IMR-90 (cell line): Measurements from ENCODE around the gene MMEL1. TPM values are rescaled to one million over a fixed set of nuclear protein-coding genes. Genes with fewer than 3 reads are reported as not detected.
A peak's percentile ranks its signal among the peaks of the same experiment; 100 is the strongest.

Experiments
- ATAC-seq: fragments of 200-7000 bp; cut with Tn5 transposase; 2 replicates; pipeline ENCODE4 v1.9.1; 2020; ENCODE audit warnings: low read depth, mild to moderate bottlenecking, moderate library complexity
- BruUV-seq: library from RNA; stranded (reverse); fragments of 400-500 nt; replicated peaks from 2 replicates; lab custom pipeline; 2021; lab: Mats Ljungman, UMichigan
- CTCF ChIA-PET: fragments of 300-600 bp; formaldehyde crosslinking; extraction: SDS; loops from one replicate; lab custom pipeline; 2021; ENCODE audit warnings: antibody characterized with exemption; lab: Yijun Ruan, JAX
- POLR2A ChIA-PET: fragments of 300-600 bp; sonication (Branson Sonifier 250); formaldehyde crosslinking; loops from one replicate; lab custom pipeline; 2022; ENCODE audit warnings: antibody characterized with exemption; ENCODE audit not compliant: unreplicated experiment; lab: Charles Lee
- DNase-seq: peaks from one replicate; pipeline ENCODE4 v3.0.0; 2013
- H2AFZ ChIP-seq: replicated peaks from 2 replicates; pipeline ENCODE3; 2013; ENCODE audit warnings: low read length, mild to moderate bottlenecking; ENCODE audit not compliant: poor library complexity
- H2AK5ac ChIP-seq: 2 replicates; pipeline ENCODE4 v1.6.1; 2013; ENCODE audit warnings: low read depth, low read length, inconsistent platforms
- H2AK9ac ChIP-seq: replicated peaks from 2 replicates; pipeline ENCODE3; 2013; ENCODE audit warnings: mild to moderate bottlenecking, low read depth, low read length, moderate library complexity; ENCODE audit not compliant: poor library complexity
- H2BK120ac ChIP-seq: 2 replicates; pipeline ENCODE4 v1.6.1; 2013; ENCODE audit warnings: low read depth, low read length, inconsistent platforms
- H2BK15ac ChIP-seq: 3 replicates; pipeline ENCODE4 v1.6.1; 2013; ENCODE audit warnings: low read depth, low read length, inconsistent platforms
- H2BK20ac ChIP-seq: 2 replicates; pipeline ENCODE4 v1.6.1; 2013; ENCODE audit warnings: low read depth, mild to moderate bottlenecking, inconsistent platforms, low read length, moderate library complexity
- H2BK5ac ChIP-seq: 2 replicates; pipeline ENCODE4 v1.6.1; 2013; ENCODE audit warnings: mild to moderate bottlenecking, low read depth, low read length, inconsistent platforms; ENCODE audit not compliant: poor library complexity, severe bottlenecking
- H3K14ac ChIP-seq: replicated peaks from 2 replicates; pipeline ENCODE4 v1.6.1; 2013; ENCODE audit warnings: low read depth, low read length, inconsistent platforms
- H3K18ac ChIP-seq: 2 replicates; pipeline ENCODE4 v1.6.1; 2013; ENCODE audit warnings: low read depth, low read length, control low read depth
- H3K23ac ChIP-seq: 2 replicates; pipeline ENCODE4 v1.6.1; 2013; ENCODE audit warnings: low read depth, low read length, inconsistent platforms
- H3K27ac ChIP-seq: 2 replicates; pipeline ENCODE4 v1.5.1; 2013; ENCODE audit warnings: mild to moderate bottlenecking, control low read depth, low read length; ENCODE audit not compliant: insufficient read depth
- H3K27me3 ChIP-seq: 2 replicates; pipeline ENCODE4 v1.6.1; 2013; ENCODE audit warnings: low read length; ENCODE audit not compliant: control insufficient read depth, insufficient read depth
- H3K36me3 ChIP-seq: 2 replicates; pipeline ENCODE4 v1.6.1; 2013; ENCODE audit warnings: low read length, mixed read lengths; ENCODE audit not compliant: control insufficient read depth, insufficient read depth
- H3K4ac ChIP-seq: 2 replicates; pipeline ENCODE4 v1.6.1; 2013; ENCODE audit warnings: low read depth, low read length, inconsistent platforms
- H3K4me1 ChIP-seq: 2 replicates; pipeline ENCODE4 v1.6.1; 2013; ENCODE audit warnings: low read length, mixed read lengths; ENCODE audit not compliant: control insufficient read depth, insufficient read depth
- H3K4me2 ChIP-seq: 2 replicates; pipeline ENCODE4 v1.6.1; 2013; ENCODE audit warnings: low read depth, mild to moderate bottlenecking, control low read depth, low read length, moderate library complexity
- H3K4me3 ChIP-seq: 2 replicates; pipeline ENCODE4 v1.5.1; 2013; ENCODE audit warnings: low read depth, mild to moderate bottlenecking, control low read depth, low read length, moderate library complexity; ENCODE audit not compliant: insufficient read depth
- H3K56ac ChIP-seq: 2 replicates; pipeline ENCODE4 v1.6.1; 2013; ENCODE audit warnings: low read length, inconsistent platforms; ENCODE audit not compliant: insufficient read depth; ENCODE audit errors: extremely low read depth
- H3K79me1 ChIP-seq, 2 experiments: 2 replicates each; pipeline ENCODE4 v1.6.1; 2013; ENCODE audit warnings: low read length in 2 of 2, inconsistent platforms in 1 of 2, low read depth in 1 of 2
- H3K9ac ChIP-seq: 2 replicates; pipeline ENCODE4 v1.6.1; 2013; ENCODE audit warnings: low read depth, low read length, control low read depth
- H3K9me1 ChIP-seq: 2 replicates; pipeline ENCODE4 v1.6.1; 2013; ENCODE audit warnings: low read length, inconsistent platforms; ENCODE audit not compliant: insufficient read depth
- H3K9me3 ChIP-seq: 2 replicates; pipeline ENCODE4 v1.6.1; 2013; ENCODE audit warnings: low read length; ENCODE audit not compliant: control insufficient read depth, insufficient read depth
- H4K20me1 ChIP-seq: 2 replicates; pipeline ENCODE4 v1.6.1; 2013; ENCODE audit warnings: low read length, inconsistent platforms; ENCODE audit not compliant: insufficient read depth
- H4K5ac ChIP-seq: 2 replicates; pipeline ENCODE4 v1.6.1; 2013; ENCODE audit warnings: mild to moderate bottlenecking, low read depth, low read length, control low read depth
- H4K8ac ChIP-seq, 2 experiments: 2 replicates each; pipeline ENCODE4 v1.6.1; 2013; ENCODE audit warnings: low read depth in 2 of 2, low read length in 2 of 2, control low read depth in 1 of 2, inconsistent platforms in 1 of 2
- H4K91ac ChIP-seq: 2 replicates; pipeline ENCODE4 v1.6.1; 2013; ENCODE audit warnings: low read depth, low read length, inconsistent platforms; ENCODE audit not compliant: insufficient read depth
- CTCF ChIP-seq: conservative IDR thresholded peaks from 2 replicates; pipeline ENCODE4 v1.5.1; 2012; ENCODE audit warnings: mild to moderate bottlenecking, low read depth, low read length, improper control_type of control experiment
- USF2 ChIP-seq: fragments of 150-350 bp; IDR thresholded peaks from 2 replicates; pipeline ENCODE4 v1.6.1; 2017; ENCODE audit warnings: mild to moderate bottlenecking, antibody characterized with exemption, low read length, low read depth
- WGBS, 2 experiments: methylation state at CpG; one replicate each; pipeline versions ENCODE4 v1.1.5 to v1.1.7; 2013; ENCODE audit warnings: missing lambda C conversion rate in 2 of 2; ENCODE audit not compliant: insufficient read length in 1 of 2; ENCODE audit errors: extremely low coverage in 2 of 2; 5-methylcytosine and 5-hydroxymethylcytosine counted together
- dilution Hi-C: fragments of 300-500 bp; cut with HindIII; formaldehyde crosslinking; loops from one replicate; pipeline ENCODE4 v1.14.3; 2018; ENCODE audit warnings: low sequenced_read_pairs; ENCODE audit not compliant: unreplicated experiment
- in situ Hi-C: fragments of 300-500 bp; cut with MboI; formaldehyde crosslinking; loops from 3 replicates; pipeline ENCODE4 v1.14.3; 2019; ENCODE audit warnings: low sequenced_read_pairs, inconsistent platforms, mixed read lengths
- intact Hi-C: fragments of 100-400 bp; cut with micrococcal nuclease; formaldehyde crosslinking; loops from 2 replicates; pipeline ENCODE4 v1.10.0; 2022
- polyA plus RNA-seq, 3 experiments: library from polyadenylated mRNA; depleted of rRNA; stranded (reverse); fragments of >200 nt; gene quantifications; 2 replicates each; pipeline ENCODE4 v1.2.3, GENCODE V29; 2012; ENCODE audit warnings: low replicate concordance in 1 of 3
- total RNA-seq: library from RNA; depleted of rRNA; stranded (reverse); fragments of >200 nt; gene quantifications from 2 replicates; pipeline ENCODE4 v1.2.3, GENCODE V29; 2012

The MMEL1 gene
- total and polyA plus RNA-seq, 2 of the 4 experiments (the other 2 are of a cell fraction) = under 0.01 to 0.12 TPM

- H4K91ac ChIP-seq = no peak overlapping the region
- H4K5ac ChIP-seq = no peak overlapping the region
- no TSS peak for BruUV-seq
- H3K4me1 ChIP-seq = no peaks in the 10 kb centered on the region
- ATAC-seq (no peak), DNase-seq (no peak)
- H4K20me1 ChIP-seq = no peaks in the 10 kb centered on the region
- no peaks in the 10 kb centered on the region for H3K9me1 ChIP-seq
- H3K4ac ChIP-seq = no peak overlapping the region
- H3K4me2 ChIP-seq = no peak overlapping the region
- no peak overlapping the region for H2AK9ac ChIP-seq
- H3K18ac ChIP-seq = no peak overlapping the region
- ChIA-PET POLR2A (no interaction called here), CTCF (no interaction called here)
- peaks cover 18% of the 10 kb centered on the region for H3K27me3 ChIP-seq
- H3K9me3 ChIP-seq = no peaks in the 10 kb centered on the region
- no peak overlapping the region for H3K9ac ChIP-seq
- no peak overlapping the region for H4K8ac ChIP-seq
- dilution Hi-C loops (no loop called here), intact Hi-C loops (no loop called here), in situ Hi-C loops (no loop called here)
- H3K23ac ChIP-seq = no peak overlapping the region
- no peaks in the 10 kb centered on the region for H3K36me3 ChIP-seq
- no peak overlapping the region for H3K14ac ChIP-seq
- no peak overlapping the region for H3K27ac ChIP-seq
- no peak overlapping the region for H2AFZ ChIP-seq
- no peak overlapping the region for H2BK15ac ChIP-seq
- no peak overlapping the region for H2BK20ac ChIP-seq
- no peak overlapping the region for H3K56ac ChIP-seq
- H3K79me1 ChIP-seq = no peaks in the 10 kb centered on the region
- no peak overlapping the region for H3K4me3 ChIP-seq
- H2AK5ac ChIP-seq = no peak overlapping the region
- 90% methylated on average over 2 of the region's 24 CpGs; no CpG with 5 or more reads in 1 of the 2 experiments for WGBS, 2 experiments
- TF ChIP-seq CTCF = 0 out of 2 replicates have a peak, but pooled peaks have one; percentile 12
- TF ChIP-seq USF2 = no peak
- H2BK120ac ChIP-seq = no peak overlapping the region
- H2BK5ac ChIP-seq = no peak overlapping the region
Measured at GRCh38 chr1:2561898-2562895, 70.6 kb downstream of the MMEL1 start.
